GM19463 (cell line): Measurements from ENCODE around the gene HCFC1.

Experiments used
- ATAC-seq: cut with Tn5 transposase; IDR thresholded peaks from one replicate; pipeline ENCODE4 v1.9.1; 2021; ENCODE audit warnings: mild to moderate bottlenecking, moderate library complexity; ENCODE audit not compliant: unreplicated experiment

The HCFC1 gene

DNA sequence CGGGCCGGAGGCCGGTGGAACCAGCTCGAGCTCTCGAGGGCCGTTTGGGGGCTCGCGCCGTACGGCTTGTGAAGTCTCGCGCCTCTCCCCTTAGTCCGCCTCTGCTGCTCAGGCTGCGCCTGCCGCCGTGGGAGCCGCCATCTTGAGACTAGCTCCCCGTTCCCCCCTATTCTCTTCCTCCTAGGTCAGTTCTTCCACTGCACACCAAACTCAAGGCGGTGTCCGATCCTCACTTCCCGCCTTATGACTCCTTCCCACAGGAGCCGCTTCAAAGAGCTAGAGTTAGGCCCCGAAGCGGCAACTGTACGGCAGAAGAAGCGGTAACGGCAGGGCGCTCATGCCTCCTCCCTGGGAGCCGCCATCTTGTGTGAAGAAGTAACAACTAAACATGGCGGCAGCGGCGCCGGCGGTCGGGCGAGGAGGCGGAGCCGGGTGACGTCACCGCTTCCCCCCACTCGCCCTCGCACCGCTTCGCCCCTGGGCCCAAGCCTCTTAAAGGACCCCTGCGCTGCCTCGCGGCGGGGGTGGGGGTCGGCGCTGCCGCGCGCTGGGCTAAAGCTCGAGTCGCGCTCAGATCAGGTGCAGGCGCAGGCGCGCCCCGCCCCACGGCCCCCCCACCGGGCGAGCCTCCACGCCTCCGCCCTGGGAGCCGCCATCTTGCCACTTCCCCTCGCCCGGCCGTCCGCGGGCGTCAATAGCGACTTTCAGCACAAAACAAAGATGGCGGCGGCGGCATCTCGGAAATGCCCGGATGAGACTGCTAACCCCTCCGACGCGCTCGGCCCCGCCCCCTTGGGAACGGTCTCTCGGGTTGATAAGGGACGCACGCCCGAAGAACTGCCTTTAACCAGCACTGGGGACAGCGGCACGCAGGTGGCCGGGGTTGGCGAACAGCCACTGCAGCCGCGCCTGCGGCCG lies at the start of gene HCFC1:
HCFC1 (minus strand) TSS at position 369 of the 918 bp plus-strand sequence. CDS start 978 bp downstream, outside the sequence.
- ATAC-seq: peak; percentile 29

GRCh38 chrX:154021131-154021611 lies 49.6 kb upstream of the HCFC1 start:
- ATAC-seq: no peak

- ATAC-seq: no peak
Observed at GRCh38 chrX:154020536-154021115, 49.0 kb upstream of the HCFC1 start.

- ATAC-seq: peak; percentile 63
Observed at GRCh38 chrX:154019633-154020528, 48.3 kb upstream of the HCFC1 start, which contains the start of gene IRAK1. TSS of gene IRAK1 (minus strand) at chrX:154019902. CDS start at chrX:154019812, 90 bp downstream.

DNA sequence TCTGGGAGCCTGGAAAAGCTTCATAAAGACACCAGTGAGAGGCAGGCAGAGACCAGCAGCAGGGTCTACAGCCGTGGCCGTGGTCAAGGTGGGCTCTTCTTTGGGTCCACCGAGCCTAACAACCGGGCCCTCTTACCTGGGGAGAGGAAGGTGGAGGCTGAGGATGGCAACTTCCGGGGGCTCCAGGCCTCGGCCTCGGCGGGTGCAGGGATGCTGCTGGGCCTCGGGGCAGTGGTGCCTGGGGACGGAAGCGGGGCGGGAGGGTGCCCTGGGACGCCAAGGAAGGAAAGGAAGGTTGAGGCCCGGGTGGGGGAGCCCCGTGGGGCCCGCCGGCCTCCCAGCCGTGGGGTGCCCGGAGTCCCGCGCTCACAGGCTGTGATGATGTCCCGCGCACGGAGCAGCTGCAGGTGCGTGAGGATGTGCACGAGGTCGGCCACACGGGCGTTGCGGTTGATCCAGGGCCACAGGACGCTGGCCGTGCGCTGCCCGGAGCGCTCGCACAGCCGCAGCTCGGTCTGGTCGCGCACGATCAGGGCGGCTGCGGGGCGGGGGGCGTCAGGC lies 47.5 kb upstream of the HCFC1 start:
- ATAC-seq: peak; percentile 6

DNA sequence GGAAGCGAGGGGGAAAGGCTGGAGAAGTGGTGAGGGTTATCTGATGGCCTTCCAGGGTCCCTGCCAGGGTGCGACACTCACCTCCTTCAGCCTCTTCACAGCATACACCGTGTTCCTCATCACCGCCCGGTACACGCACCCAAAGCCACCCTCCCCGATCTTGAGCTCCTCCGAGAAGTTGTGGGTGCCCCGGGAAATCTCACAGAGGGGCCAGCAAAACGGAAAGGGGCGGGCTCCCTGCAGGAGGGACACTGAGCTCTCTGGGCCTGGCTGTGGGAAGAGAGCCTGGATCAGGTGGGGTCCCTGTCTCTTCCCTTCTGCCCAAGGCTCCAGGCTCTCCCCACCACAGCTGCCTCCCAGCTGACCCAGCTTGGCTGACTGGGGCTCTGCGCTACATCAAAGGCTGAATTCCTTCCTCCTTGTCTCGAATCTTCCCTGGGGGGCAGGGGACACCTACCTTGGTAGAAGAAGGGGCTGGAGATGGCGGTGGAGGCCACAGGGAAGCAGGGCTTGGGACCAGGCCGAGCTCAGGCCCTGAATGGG lies 47.0 kb upstream of the HCFC1 start:
- ATAC-seq: no peak

GRCh38 chrX:154017766-154018517 lies 46.3 kb upstream of the HCFC1 start:
- ATAC-seq: no peak

GRCh38 chrX:154016366-154017076 lies 44.9 kb upstream of the HCFC1 start:
- ATAC-seq: no peak

- no peak for ATAC-seq
Observed at GRCh38 chrX:154015581-154016264, 44.1 kb upstream of the HCFC1 start.

DNA sequence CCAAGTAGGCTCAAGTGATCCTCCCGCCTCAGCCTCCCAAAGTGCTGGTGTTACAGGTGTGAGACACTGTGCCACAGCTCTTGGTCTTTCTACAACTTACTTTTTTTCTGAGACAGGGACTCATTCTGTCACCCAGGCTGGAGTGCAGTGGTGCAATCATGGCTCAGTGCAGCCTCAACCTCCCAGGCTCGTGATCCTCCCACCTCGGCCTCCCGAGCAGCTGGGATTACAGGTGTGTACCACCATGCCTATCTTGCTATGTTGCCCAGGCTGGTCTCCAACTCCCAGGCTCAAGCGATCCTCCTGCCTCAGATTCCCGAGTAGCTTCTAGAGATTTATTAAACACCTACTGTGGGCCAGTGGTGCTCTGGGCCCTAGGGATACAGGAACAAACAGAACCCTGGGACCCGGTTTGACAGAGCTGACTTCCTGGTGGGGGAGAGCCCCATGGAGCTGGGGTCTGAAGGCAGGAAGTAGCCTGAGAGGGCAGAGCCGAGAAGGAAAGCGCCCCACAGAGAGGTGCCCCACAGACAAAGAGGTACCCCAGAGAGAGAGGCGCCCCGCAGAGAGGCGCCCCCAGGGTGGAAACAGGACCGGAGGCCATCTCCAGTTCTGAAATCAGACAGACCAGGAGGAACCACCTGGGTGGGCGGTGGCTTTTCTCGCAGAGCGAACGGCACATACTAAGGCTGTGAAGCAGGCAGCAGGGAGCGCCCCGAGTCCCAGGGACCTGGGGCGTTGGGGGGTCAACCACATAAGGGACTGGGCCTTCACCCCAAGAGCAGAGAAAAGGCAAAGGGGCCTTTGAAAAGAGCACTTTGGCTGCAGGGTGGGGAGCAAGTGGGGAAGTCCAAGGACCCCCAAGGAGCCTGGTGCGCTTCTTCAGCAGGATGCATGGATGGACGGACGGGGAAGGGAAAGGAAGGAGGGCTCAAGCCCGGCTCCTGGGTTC lies 43.1 kb upstream of the HCFC1 start:
- ATAC-seq: no peak

DNA sequence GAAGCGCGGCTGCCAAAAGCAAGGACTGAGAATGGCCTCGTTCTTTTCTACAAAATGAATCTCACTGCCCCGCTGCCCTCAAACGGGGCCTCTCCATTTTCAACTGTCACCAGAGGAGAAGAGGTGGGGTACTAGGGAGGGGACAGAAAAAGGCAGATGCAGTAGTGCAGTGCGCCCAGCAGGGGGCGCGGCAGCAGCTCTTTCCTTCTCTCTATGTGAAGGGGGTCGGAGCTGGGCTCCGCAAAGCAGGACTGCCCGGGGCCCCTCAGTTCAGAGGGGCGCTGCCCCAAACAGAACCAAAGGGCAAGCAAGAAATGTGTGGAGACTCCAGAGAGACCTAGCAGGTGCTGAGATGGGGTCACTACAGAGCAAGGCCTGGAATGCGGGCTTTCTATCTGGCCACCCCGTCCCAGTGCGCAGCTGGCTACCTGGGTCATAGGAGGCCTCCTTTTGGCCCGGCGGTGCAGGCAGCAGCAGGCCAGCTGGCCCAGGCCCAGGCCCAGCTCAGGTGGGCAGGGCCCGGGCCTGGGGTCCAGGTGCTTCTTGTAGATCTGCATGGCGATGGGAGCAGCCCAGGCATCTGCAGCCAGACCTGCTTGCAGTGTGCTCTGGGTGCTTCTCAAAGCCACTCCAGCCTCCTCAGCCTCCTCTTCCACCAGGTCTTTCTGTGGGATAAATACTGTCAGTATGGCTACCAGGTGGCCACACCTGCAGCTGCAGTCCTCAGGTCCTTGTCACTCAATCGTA lies 42.2 kb upstream of the HCFC1 start:
- ATAC-seq: peak; percentile 77

GRCh38 chrX:154013001-154013421 lies 41.4 kb upstream of the HCFC1 start:
- ATAC-seq: no peak

DNA sequence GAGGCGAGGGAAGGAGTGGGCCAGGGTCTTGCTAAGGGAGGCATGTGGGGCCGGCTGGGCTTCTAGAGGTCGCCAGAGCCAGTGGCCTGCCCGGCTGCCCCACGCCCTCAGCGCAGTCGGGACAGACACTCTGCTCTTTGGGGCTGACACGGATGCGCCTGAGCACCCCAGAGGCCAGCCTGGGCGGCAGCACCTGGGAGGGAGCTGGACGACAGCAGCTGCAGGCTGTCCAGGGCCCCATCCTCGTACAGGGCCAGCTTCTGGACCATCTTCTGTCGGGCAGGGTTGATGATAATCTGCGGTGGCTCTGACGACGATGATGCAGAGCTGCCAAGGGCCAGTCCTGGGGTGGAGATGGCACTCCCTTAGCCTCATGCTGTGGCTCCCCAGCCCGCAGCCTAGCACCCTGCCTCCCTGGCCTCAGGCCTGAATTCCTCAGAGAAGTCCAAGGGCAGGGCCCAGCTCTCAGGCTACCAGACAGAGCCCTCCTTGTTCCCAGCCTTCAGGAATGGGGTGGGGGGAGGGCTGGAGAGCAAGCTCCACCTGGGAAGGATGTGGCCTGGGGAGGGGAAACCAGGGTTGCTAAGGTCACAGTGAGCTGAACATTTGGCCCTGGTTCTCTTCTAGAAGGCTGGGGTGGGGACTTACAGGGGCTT lies 40.8 kb upstream of the HCFC1 start:
- no peak for ATAC-seq

- no peak for ATAC-seq
Observed at GRCh38 chrX:154011376-154012335, 40.0 kb upstream of the HCFC1 start.
